HCT116 (cell line): Measurements from ENCODE around the gene KRT14. TPM values are rescaled to one million over a fixed set of nuclear protein-coding genes. Genes with fewer than 3 reads are reported as not detected.

Experiments used
- ATAC-seq: fragments of 200-7000 bp; cut with Tn5 transposase; 2 replicates; pipeline ENCODE4 v1.9.1; 2020; ENCODE audit warnings: mild to moderate bottlenecking, moderate library complexity
- BruUV-seq: library from RNA; stranded (reverse); fragments of 400-500 nt; replicated peaks from 2 replicates; lab custom pipeline; 2021; lab: Mats Ljungman, UMichigan
- CTCF ChIA-PET: fragments of 300-600 bp; sonication (Branson Sonifier 250); formaldehyde crosslinking; loops from one replicate; lab custom pipeline; 2021; ENCODE audit warnings: antibody characterized with exemption; lab: Charles Lee
- POLR2A ChIA-PET: fragments of 300-600, 350-600 bp; sonication (Branson Sonifier 250); formaldehyde crosslinking; loops from one replicate; lab custom pipeline; 2021; ENCODE audit warnings: antibody characterized with exemption; lab: Charles Lee
- RAD21 ChIA-PET, 2 experiments: fragments of 300-600 bp; sonication (Branson Sonifier 250); formaldehyde crosslinking; loops; one replicate each; lab custom pipeline; 2023; ENCODE audit warnings: low total read pairs in 2 of 2; ENCODE audit not compliant: uncharacterized antibody in 2 of 2, unreplicated experiment in 2 of 2, low non-redundant PET in 1 of 2; lab: Charles Lee
- DNase-seq: peaks from one replicate; pipeline ENCODE4 v3.0.0-alpha.2; 2010; ENCODE audit warnings: low read depth, low spot score
- H2AFZ ChIP-seq: fragments of 200-600 bp; shearing (Covaris generic), sonication (generic); 2 replicates; pipeline ENCODE4 v1.6.1; 2017; ENCODE audit warnings: low read depth, mixed run types, mixed read lengths, antibody characterized with exemption, low read length; ENCODE audit not compliant: poor library complexity, severe bottlenecking
- H3K27ac ChIP-seq: 2 replicates; pipeline ENCODE4 v1.5.1; 2012; ENCODE audit warnings: low read depth, low read length
- H3K27me3 ChIP-seq: fragments of 200-600 bp; sonication (generic); 2 replicates; pipeline ENCODE4 v1.6.1; 2016; ENCODE audit warnings: mixed run types, low read length, mixed read lengths; ENCODE audit not compliant: insufficient read depth
- H3K36me3 ChIP-seq, 2 experiments: fragments of 200-500 bp in 1 of 2; fragments of 200-600 bp in 1 of 2; sonication (Bioruptor generic) in 1 of 2; sonication (generic) in 1 of 2; 2 replicates each; pipeline versions ENCODE4 v1.5.1 to v1.6.1; 2014 to 2016; ENCODE audit warnings: low read length in 2 of 2, inconsistent platforms in 1 of 2, mixed read lengths in 1 of 2, mixed run types in 1 of 2; ENCODE audit not compliant: insufficient read depth in 2 of 2, control insufficient read depth in 1 of 2
- H3K4me1 ChIP-seq, 2 experiments: fragments of 200-600 bp in 1 of 2; sonication (generic) in 1 of 2; 2 replicates each; pipeline versions ENCODE4 v1.5.1 to v1.6.1; 2012 to 2017; ENCODE audit warnings: low read length in 2 of 2, inconsistent platforms in 1 of 2, mild to moderate bottlenecking in 1 of 2, mixed read lengths in 1 of 2, mixed run types in 1 of 2, moderate library complexity in 1 of 2; ENCODE audit not compliant: insufficient read depth in 2 of 2, control insufficient read depth in 1 of 2
- H3K4me2 ChIP-seq: fragments of 200-600 bp; sonication (generic); 2 replicates; pipeline ENCODE4 v1.6.1; 2017; ENCODE audit warnings: mixed run types, low read length, mixed read lengths
- H3K4me3 ChIP-seq, 2 experiments: fragments of 200-600 bp in 1 of 2; sonication (generic) in 1 of 2; replicated peaks in 1 of 2; 2 replicates each; pipeline ENCODE4 v1.5.1; 2011 to 2016; ENCODE audit warnings: low read length in 2 of 2, control low read depth in 1 of 2, low read depth in 1 of 2, mild to moderate bottlenecking in 1 of 2, mixed read lengths in 1 of 2, mixed run types in 1 of 2
- H3K79me2 ChIP-seq: fragments of 200-600 bp; sonication (generic); 2 replicates; pipeline ENCODE4 v1.6.1; 2017; ENCODE audit warnings: mild to moderate bottlenecking, mixed run types, low read length, moderate library complexity, mixed read lengths; ENCODE audit not compliant: insufficient read depth
- H3K9ac ChIP-seq: fragments of 200-600 bp; sonication (generic); 2 replicates; pipeline ENCODE4 v1.6.1; 2016; ENCODE audit warnings: low read length, mixed read lengths
- H3K9me2 ChIP-seq: fragments of 200-600 bp; sonication (generic), shearing (Covaris generic); 2 replicates; pipeline ENCODE4 v1.6.1; 2017; ENCODE audit warnings: mixed run types, mild to moderate bottlenecking, moderate library complexity; ENCODE audit not compliant: insufficient read depth
- H3K9me3 ChIP-seq, 2 experiments: fragments of 200-500 bp in 1 of 2; fragments of 200-600 bp in 1 of 2; sonication (Bioruptor generic) in 1 of 2; sonication (generic) in 1 of 2; 2 replicates each; pipeline ENCODE4 v1.6.1; 2014 to 2017; ENCODE audit warnings: low read length in 2 of 2, mixed read lengths in 2 of 2, inconsistent platforms in 1 of 2, low read depth in 1 of 2, mild to moderate bottlenecking in 1 of 2, mixed run types in 1 of 2, moderate library complexity in 1 of 2; ENCODE audit not compliant: control insufficient read depth in 1 of 2, insufficient read depth in 1 of 2
- H4K20me1 ChIP-seq: fragments of 200-600 bp; sonication (generic), shearing (Covaris generic); 2 replicates; pipeline ENCODE4 v1.6.1; 2017; ENCODE audit warnings: mixed run types, mild to moderate bottlenecking, moderate library complexity; ENCODE audit not compliant: insufficient read depth
- ATF3 ChIP-seq: IDR thresholded peaks from 2 replicates; pipeline ENCODE4 v1.6.1; 2012
- EGR1 ChIP-seq: IDR thresholded peaks from 2 replicates; pipeline ENCODE4 v1.6.1; 2012; ENCODE audit warnings: low read depth
- ELF1 ChIP-seq: IDR thresholded peaks from 2 replicates; pipeline ENCODE4 v1.6.1; 2012; ENCODE audit warnings: low read depth, borderline replicate concordance
- EZH2phosphoT487 ChIP-seq: fragments of 200-600 bp; IDR thresholded peaks from 2 replicates; pipeline ENCODE4 v1.6.1; 2018; ENCODE audit warnings: antibody characterized with exemption, borderline replicate concordance
- SP1 ChIP-seq: IDR thresholded peaks from 2 replicates; pipeline ENCODE4 v1.6.1; 2012; ENCODE audit warnings: low read depth
- SRF ChIP-seq: IDR thresholded peaks from 2 replicates; pipeline ENCODE4 v1.6.1; 2012; ENCODE audit warnings: low read depth
- ZFX ChIP-seq: fragments of 450-650 bp; IDR thresholded peaks from 2 replicates; pipeline ENCODE4 v1.6.1; 2017
- intact Hi-C: fragments of 100-400 bp; cut with micrococcal nuclease; formaldehyde crosslinking; loops from 2 replicates; pipeline ENCODE4 v1.10.0; 2022
- total RNA-seq: library from RNA; stranded (reverse); gene quantifications from one replicate; pipeline ENCODE4 v1.2.1, GENCODE V29; 2021; ENCODE audit not compliant: unreplicated experiment
- TF ChIP-seq, protein P1 (sequence below): IDR thresholded peaks from 2 replicates; pipeline ENCODE4 v1.6.1; 2011; ENCODE audit warnings: mild to moderate bottlenecking, low read length, moderate library complexity; ENCODE audit not compliant: insufficient replicate concordance; ENCODE audit errors: extremely low read depth
- TF ChIP-seq, protein P2 (sequence below): IDR thresholded peaks from 2 replicates; pipeline ENCODE4 v1.6.1; 2012

KRT14 gene
- total RNA-seq, 1 experiment from 2014 or later: not detected

DNA sequence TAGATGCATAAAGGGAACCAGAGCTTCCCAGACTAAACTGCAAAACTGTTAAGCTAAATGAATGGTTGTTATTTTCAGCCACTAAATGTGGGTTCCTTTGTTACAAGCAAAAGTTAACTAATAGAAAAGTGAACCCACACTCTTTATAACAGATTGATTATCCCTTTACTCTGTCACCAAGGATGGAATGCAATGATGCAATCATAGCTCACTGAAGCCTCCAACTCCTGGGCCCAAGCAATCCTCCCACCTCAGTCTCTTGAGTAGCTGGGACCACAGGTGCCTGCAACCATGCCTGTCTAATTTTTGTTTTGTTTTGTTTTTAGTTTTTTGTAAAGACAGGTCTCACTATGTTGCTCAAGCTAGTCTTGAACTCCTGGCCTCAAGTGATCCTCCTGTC, 21.4 kb downstream of the KRT14 start:
- Histone ChIP-seq H3K9me3 (no peaks in the 10 kb centered on the region), H3K79me2 (no peaks in the 10 kb centered on the region), H3K27ac (no peak overlapping the region), H3K4me3 (no peak overlapping the region), H3K4me2 (no peak overlapping the region), H2AFZ (no peak overlapping the region), H3K27me3 (no peaks in the 10 kb centered on the region), H3K36me3 (no peaks in the 10 kb centered on the region), H3K9ac (no peak overlapping the region), H3K9me2 (no peaks in the 10 kb centered on the region), H4K20me1 (no peaks in the 10 kb centered on the region), H3K4me1 (no peaks in the 10 kb centered on the region)
- CTCF ChIA-PET: interaction anchor here (1.5 to 2.9 kb wide), 2 partner anchors 14 to 16 kb away, joined by 3 to 23 read pairs; no protein-coding TSS in a partner anchor
- POLR2A ChIA-PET: interaction anchor here (1.1 to 2.6 kb wide), 3 partner anchors 13 to 123 kb away, joined by 3 to 8 read pairs (median 3); partner anchors contain the start of gene KRT19
- no TSS peak for BruUV-seq
- TF ChIP-seq SRF (no peak), ATF3 (no peak), EGR1 (no peak)
- DNase-seq (no peak), ATAC-seq (no peak)
- intact Hi-C loops: no loop called here
- RAD21 ChIA-PET: no interaction called here

DNA sequence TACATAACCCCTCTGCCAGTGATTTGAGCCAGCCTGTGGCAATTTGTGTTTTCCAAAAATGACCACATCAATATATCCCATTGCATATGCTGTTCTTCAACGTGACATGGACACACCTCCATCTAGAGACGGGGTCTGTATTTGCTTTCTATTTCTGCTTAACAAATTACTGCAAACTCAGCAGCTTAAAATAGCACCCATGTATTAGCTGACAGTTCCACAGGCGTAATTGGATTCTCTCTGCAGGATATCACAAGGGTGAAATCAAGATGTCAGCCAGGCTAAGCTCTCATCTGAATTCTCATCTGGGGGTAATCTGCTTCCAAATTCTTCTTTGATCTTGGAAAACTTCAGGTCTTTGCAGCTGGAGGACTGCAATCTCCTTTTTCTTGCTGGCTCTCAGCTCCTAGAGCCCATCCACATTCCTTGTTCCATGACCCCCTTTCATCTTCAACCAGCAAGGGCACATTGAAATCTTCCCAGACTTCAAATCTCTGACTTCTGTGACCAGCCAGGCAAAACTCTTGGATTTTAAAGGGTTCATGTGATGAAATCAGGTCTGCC, 23.0 kb downstream of the KRT14 start:
- Histone ChIP-seq H3K9ac (no peak overlapping the region), H3K4me2 (no peak overlapping the region), H3K4me1 (peaks cover 0 to 6% of the 10 kb centered on the region in 2 experiments; a peak in 2 of 4 replicates), H3K27me3 (no peaks in the 10 kb centered on the region), H3K9me2 (no peaks in the 10 kb centered on the region), H3K9me3 (no peaks in the 10 kb centered on the region), H4K20me1 (no peaks in the 10 kb centered on the region), H3K4me3 (no peak overlapping the region), H3K36me3 (no peaks in the 10 kb centered on the region), H3K79me2 (no peaks in the 10 kb centered on the region), H3K27ac (no peak overlapping the region), H2AFZ (no peak overlapping the region)
- BruUV-seq: no TSS peak
- DNase-seq (no peak), ATAC-seq (no peak)
- TF ChIP-seq, protein P1, sequence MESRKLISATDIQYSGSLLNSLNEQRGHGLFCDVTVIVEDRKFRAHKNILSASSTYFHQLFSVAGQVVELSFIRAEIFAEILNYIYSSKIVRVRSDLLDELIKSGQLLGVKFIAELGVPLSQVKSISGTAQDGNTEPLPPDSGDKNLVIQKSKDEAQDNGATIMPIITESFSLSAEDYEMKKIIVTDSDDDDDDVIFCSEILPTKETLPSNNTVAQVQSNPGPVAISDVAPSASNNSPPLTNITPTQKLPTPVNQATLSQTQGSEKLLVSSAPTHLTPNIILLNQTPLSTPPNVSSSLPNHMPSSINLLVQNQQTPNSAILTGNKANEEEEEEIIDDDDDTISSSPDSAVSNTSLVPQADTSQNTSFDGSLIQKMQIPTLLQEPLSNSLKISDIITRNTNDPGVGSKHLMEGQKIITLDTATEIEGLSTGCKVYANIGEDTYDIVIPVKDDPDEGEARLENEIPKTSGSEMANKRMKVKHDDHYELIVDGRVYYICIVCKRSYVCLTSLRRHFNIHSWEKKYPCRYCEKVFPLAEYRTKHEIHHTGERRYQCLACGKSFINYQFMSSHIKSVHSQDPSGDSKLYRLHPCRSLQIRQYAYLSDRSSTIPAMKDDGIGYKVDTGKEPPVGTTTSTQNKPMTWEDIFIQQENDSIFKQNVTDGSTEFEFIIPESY: no peak
- no peak for TF ChIP-seq SP1
- TF ChIP-seq, protein P2, sequence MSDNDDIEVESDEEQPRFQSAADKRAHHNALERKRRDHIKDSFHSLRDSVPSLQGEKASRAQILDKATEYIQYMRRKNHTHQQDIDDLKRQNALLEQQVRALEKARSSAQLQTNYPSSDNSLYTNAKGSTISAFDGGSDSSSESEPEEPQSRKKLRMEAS: no peak
- TF ChIP-seq EZH2phosphoT487: no peak
- TF ChIP-seq ELF1: no peak
- no peak for TF ChIP-seq ZFX
- intact Hi-C loops: no loop called here
- ChIA-PET POLR2A (no interaction called here), RAD21 (no interaction called here), CTCF (interaction anchor here (1.6 to 2.9 kb wide), 2 partner anchors 14 to 15 kb away, joined by 7 to 23 read pairs; no protein-coding TSS in a partner anchor)
